Uterine smooth muscle cell (primary cell): Measurements from ENCODE around the gene HMHB1. TPM values are rescaled to one million over a fixed set of nuclear protein-coding genes. Genes with fewer than 3 reads are reported as not detected.

ENCODE experiments used
- total RNA-seq: library from RNA; depleted of rRNA; stranded (reverse); fragments of >200 nt; gene quantifications from 2 replicates; pipeline ENCODE4 v1.2.3, GENCODE V29; 2014

The HMHB1 gene
- not detected in 2 replicates for total RNA-seq

GRCh38 chr5:143812085-143812705, at the start of gene HMHB1:
Gene HMHB1 (plus strand): TSS chr5:143812161.

